C4-2B (cell line): ENCODE results near the gene MGST2.

ENCODE experiments used
- CTCF ChIP-seq: fragments of 450-650 bp; conservative IDR thresholded peaks from 2 replicates; pipeline ENCODE4 v1.5.1; 2017; ENCODE audit warnings: mild to moderate bottlenecking
- ZFX ChIP-seq: fragments of 450-650 bp; IDR thresholded peaks from 2 replicates; pipeline ENCODE4 v1.6.1; 2017

- TF ChIP-seq CTCF (no peak), ZFX (no peak)
Measured at GRCh38 chr4:139672215-139672614, 6.6 kb downstream of the MGST2 start.
